ENCODE measurements around the gene THADA. TPM values are rescaled to one million over a fixed set of nuclear protein-coding genes. Genes with fewer than 3 reads are reported as not detected.
"Not testable (repeated sequence)": the region's sequence is repeated elsewhere in the genome, so short reads cannot be mapped to it uniquely, and the experiment has no call there.

The THADA gene
- total RNA-seq, 4 donors from 2014 or later: 32.5 to 41.6 (median 39.0) TPM

DNA sequence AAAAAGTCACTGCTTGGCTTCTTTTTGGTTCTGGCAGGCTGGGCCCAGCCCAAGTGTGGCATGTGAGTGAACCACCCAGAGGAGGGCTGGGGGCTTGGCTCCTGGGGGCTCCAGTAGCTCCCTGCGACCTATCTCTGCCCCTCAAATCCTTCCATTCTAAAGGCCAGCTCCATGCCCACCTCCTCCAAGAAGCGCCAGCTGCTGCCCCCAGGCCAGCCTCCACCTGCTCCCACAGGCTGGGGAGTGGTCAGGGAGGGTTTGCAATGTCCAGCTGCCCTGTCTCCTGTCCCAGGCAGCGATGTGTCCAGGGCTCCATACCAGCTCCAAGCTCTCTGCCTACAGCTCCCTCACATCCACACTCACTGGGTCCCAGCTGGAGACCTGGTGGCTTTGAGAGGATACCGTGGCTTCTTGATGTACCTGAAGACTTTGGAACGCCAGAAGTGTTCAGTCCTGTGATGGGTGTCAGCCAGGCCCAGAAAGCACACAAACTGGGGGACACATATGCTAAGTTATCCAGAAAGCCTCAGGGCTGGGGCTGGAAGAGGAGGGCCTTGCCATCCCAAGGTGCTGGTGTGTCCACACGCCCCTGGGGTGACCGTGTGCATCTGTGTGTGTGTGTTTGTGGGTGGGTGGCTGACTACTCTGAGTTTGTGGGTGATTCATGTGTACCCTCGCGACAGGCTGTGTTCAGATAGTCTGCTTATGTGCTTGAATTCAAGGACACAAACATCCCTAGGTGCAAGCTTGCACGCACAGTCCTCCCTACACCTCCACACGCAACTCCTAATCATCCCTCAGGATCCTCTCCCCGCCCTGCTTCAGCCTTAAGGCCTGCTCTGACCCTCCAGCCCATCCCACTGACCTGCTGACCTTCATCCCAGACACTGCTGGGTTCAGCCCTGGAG lies 402.8 kb downstream of the THADA start:
- ATAC-seq (ENCODE audit: low FRiP score) (no peak), DNase-seq (ENCODE audit: low spot score) (no peak)
- TF ChIP-seq, protein P1, sequence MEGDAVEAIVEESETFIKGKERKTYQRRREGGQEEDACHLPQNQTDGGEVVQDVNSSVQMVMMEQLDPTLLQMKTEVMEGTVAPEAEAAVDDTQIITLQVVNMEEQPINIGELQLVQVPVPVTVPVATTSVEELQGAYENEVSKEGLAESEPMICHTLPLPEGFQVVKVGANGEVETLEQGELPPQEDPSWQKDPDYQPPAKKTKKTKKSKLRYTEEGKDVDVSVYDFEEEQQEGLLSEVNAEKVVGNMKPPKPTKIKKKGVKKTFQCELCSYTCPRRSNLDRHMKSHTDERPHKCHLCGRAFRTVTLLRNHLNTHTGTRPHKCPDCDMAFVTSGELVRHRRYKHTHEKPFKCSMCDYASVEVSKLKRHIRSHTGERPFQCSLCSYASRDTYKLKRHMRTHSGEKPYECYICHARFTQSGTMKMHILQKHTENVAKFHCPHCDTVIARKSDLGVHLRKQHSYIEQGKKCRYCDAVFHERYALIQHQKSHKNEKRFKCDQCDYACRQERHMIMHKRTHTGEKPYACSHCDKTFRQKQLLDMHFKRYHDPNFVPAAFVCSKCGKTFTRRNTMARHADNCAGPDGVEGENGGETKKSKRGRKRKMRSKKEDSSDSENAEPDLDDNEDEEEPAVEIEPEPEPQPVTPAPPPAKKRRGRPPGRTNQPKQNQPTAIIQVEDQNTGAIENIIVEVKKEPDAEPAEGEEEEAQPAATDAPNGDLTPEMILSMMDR (IDR thresholded peaks at IDR 0.05): no peak

DNA sequence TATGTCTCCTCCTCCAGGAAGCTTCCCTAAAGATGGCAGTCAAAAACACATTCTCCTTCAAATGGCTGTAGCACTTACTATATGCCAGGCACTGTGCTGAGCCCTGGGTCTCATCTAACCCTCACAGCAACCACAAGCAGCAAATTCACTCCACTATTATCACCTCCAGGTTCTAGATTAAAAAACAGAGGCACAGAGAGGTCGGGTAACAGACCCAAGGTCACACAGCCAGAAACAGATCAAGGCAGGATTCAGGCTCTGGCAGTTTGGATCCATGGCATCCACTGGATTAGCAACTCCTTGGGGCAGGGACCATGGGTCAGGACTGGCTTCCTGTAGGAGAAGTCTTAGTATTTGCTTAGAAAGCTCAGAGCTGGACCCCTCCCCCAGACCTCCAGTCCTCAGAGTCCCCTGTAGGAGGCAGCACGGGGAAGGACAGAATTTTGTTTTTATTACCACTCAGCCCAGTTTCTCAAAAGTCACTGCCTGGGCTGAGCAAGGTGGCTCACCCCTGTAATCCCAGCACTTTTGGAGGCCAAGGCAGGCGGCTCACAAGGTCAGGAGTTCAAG lies 403.8 kb downstream of the THADA start:
- ATAC-seq (ENCODE audit: low FRiP score) (no peak), DNase-seq (ENCODE audit: low spot score) (no peak)
- TF ChIP-seq, protein P1 (IDR thresholded peaks at IDR 0.05): no peak

DNA sequence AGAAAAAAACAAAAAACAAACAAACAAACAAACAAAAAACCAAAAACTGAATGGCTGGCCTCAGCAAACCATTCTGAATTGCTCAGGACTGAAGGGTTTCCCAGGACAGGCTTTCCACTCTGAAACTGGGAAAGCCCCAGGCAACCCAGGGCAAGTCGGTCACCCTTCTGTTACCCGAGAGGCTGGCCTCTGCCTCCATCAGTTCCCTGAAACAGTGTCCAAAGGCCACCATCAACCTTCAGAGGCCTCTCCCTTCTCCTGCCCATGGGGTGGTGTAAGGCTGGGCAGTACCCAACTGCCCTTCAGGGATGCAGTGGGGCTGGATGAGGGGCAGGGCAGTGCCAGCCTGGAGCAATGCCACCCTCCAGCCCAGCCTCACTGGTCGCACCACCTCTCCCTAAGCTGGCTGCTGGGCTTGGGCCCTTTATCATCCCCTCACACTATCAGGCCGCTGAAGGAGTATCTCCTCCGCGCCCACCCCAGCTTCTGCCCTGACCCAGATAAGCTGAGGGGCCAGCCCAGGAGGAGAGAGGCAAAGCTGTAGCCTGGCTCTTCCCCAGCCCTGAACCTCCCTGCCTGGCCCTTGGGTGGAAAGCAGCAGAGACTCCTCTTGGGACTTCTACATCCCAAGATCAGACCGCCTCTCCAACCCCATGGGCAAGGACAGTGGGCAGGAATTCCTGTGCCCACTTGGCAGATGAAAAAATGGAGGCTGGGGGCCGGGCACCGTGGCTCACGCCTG lies 405.4 kb downstream of the THADA start:
- TF ChIP-seq, protein P1 (IDR thresholded peaks at IDR 0.05): no peak
- DNase-seq (ENCODE audit: low spot score) (no peak), ATAC-seq (ENCODE audit: low FRiP score) (no peak)

DNA sequence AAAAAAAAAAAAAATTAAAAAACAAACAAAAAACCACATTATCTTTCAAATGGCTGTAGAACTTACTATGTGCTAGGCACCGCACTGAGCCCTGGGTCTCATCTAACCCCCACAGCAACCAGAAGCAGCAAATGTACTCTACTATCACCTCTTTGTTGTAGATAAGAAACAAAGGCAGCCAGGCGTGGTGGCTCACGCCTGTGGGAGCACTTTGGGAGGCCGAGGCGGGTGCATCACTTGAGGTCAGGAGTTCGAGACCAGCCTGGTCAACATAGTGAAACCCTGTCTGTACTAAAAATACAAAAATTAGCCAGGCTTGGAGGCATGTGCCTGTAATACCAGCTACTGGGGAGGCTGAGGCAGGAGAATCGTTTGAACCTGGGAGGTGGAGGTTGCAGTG lies 406.0 kb downstream of the THADA start:
- not testable (repeated sequence) for DNase-seq (ENCODE audit: low spot score); ATAC-seq (ENCODE audit: low FRiP score)

DNA sequence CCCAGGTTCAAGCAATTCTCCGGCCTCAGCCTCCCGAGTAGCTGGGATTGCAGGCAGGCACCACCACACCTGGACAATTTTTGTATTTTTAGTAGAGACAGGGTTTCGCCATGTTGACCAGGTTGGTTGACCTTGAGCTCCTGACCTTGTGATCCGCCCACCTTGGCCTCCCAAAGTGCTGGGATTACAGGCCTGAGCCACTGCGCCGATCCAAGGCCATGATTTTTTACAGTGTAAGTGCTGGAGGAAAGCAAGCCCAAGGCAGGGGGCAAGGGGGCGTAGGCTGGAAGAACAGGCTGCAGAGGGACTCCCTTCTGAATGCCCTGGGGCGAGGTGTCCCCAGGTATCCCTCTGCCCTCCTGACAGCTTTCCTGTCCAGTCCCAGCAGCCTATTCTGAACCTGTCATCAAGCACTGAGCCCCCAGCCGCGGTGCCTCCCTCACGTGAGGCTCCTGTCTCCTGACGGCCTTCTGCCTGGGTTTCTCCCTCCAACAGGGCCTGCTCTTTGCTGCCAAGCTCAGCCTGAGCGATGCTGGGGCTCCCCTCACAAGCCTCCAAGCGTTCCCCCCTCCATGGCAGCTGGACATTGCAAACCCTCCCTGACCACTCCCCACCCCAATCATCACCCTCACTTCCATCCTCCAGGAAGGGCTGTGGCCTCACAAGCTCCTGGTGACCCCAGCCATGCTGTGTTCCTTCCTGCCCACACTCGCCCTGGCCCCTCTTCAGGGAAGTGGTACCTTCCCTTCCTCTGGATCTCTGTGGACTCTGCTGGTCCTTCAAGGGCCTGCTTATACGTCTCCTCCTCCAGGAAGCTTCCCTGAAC lies 407.1 kb downstream of the THADA start:
- ATAC-seq (ENCODE audit: low FRiP score) (no peak), DNase-seq (ENCODE audit: low spot score) (no peak)
- TF ChIP-seq, protein P1 (IDR thresholded peaks at IDR 0.05): no peak

DNA sequence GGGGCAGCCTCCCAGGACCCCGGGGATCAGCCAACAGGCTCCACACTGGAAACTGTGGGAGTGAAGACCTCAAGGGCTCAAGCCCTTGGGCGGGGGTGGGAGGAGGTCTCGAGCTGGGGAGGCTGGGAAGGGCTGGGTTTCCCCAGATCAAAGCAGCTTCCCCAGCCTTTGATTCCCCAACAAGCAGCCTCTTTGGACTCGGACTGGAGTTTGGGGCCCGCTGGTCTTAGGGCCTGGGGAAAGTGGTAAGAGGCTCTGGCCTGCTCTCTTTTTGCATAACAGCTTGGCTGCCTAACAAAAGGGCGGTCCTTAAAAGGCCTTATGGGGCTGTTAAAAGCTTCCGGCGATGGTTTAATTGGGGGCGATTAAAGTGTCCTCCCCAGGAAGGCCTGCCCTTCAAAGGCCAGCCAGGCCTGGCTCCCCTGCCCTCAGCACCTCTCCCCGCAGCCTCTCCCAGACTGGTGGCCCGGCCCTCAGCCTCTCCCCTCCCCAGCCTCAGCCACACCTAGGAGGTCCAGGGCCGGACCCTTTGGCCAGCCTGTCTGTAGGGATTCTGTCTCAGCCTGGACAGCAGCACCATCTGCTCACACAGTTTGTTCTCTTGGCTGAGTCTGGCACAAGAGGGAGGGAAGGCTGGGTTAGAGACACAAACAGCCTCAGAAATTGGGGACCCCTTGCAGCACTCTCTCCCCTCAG lies 409.0 kb downstream of the THADA start:
- TF ChIP-seq, protein P1 (IDR thresholded peaks at IDR 0.05): no peak
- ATAC-seq (ENCODE audit: low FRiP score) (no peak), DNase-seq (ENCODE audit: low spot score) (no peak)

Data from omental fat pad (tissue), 4 donors.